ENCODE measurements around the gene GRWD1.

Gene GRWD1

DNA sequence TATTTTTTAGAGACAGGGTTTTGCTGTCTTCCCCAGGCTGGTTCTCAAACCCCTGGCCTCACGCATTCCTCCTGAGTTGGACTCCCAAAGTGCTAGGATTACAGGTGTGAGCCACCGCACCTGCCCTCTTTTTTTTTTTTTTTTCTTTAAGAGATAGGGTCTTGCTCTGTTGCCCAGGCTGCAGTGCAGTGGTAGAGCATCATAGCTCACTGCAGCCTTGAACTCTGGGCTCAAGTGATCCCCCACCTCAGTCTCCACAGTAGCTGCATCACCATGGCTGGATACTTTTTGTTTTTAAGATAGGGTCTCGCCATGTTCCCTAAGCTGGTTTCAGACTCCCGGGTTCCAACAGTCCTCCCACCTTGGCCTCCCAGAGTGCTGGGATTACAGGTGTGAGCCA lies 11.1 kb downstream of the GRWD1 start:
- DNase-seq (ENCODE audit: low spot score), result no peak

DNA sequence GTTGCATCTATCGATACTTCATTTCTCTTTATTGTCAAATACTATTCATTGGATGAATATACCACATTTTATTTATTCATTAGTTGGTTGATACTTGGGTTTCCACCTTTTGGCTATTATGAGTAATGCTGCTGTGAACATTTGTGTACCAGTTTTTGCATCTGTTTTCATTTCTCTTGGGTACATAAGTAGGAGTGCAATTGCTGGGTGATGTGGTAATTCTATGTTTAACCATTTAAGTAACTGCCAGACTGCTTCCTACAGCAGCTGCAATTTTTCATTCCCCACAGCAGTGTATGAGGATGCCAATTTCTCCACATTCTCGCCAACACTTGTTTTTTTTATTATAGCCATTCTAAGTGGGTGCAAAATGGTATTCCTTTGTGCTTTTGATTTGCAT lies 12.2 kb downstream of the GRWD1 start:
- DNase-seq (ENCODE audit: low spot score), result no peak

DNA sequence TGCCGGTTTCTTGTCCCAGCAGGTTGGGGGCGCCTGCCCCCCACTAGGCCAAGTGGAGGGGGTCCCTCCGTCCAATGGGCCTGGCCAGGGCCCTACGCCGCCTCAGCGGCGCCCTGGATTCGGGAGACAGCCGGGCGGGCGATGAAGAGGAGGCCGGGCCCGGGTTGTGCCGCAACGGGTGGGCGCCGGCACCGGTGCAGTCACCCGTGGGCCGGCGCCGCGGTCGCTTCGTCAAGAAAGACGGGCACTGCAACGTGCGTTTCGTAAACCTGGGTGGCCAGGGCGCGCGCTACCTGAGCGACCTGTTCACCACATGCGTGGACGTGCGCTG lies 15.8 kb downstream of the GRWD1 start:
- DNase-seq (ENCODE audit: low spot score), result no peak

DNA sequence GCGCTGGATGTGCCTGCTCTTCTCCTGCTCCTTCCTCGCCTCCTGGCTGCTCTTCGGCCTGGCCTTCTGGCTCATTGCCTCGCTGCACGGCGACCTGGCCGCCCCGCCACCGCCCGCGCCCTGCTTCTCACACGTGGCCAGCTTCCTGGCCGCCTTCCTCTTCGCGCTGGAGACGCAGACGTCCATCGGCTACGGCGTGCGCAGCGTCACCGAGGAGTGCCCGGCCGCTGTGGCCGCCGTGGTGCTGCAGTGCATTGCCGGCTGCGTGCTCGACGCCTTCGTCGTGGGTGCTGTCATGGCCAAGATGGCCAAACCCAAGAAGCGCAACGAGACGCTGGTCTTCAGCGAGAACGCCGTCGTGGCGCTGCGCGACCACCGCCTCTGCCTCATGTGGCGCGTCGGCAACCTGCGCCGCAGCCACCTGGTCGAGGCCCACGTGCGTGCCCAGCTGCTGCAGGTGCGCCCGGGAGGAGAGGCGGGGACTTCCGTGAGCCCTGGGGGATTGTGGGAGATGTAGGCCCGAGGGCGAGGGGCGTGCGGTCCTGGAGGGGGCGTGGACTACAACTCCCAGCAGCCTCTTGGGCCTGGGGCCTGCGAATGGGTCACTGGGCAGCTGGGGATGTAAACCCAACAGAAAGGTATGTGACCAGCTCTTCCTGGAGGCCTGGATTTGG lies 16.3 kb downstream of the GRWD1 start:
- DNase-seq (ENCODE audit: low spot score), result no peak

DNA sequence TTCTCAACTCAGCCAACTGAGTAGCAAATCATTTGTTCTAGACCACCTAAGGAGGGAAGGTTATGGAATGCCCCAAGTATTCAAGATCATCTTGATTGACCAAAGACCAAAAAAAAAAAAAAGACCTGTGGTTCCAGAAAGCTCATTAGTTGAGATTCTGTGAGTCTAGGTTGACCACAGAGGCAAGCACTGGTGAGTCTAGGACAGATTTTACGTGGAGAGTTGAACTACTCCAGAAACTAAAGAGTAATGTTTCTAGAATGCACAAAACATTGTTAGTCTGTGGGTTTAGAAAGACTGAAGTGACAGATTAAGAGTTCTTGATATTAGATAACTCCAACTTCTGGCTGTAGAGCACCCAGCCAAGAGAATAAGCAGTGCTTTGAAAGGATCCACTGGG lies 19.4 kb downstream of the GRWD1 start:
- no peak for DNase-seq (ENCODE audit: low spot score)

DNA sequence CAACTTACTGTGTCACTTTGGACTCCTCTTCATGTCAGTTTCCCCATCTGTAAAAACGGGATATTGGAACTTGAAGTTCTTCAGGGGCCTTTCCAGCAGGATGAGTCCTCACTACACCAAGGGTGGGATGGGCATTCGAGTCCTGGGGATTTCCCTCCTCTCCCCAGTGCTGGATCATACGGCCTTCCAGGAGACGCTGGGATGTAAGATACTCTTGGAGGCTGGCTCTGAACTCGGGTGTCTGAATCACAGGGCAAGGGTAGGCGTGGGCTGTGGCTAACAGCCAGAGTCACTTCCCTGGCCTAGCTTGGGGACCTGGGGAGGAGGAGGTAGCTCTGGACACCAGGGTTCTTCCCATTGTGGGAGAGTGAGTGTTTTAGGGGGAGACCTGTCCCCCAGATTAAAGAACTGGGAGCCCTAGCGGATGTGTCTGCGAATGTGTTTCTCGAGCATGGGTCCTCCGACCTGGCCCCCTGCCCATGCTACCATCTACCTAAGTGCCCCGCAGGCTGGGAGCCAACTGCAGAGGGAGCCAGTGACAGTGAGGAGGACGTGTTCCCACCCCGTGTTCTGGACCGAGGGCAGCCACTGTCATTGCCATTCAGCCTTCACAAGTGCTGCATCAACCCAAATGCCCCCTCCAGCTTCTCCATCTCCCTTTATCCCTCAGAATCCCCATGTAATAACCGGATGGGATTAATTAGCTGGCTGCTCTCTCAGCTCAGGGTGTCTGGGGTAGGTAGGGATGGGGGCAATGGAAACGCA lies 21.0 kb downstream of the GRWD1 start:
- no peak for DNase-seq (ENCODE audit: low spot score)

DNA sequence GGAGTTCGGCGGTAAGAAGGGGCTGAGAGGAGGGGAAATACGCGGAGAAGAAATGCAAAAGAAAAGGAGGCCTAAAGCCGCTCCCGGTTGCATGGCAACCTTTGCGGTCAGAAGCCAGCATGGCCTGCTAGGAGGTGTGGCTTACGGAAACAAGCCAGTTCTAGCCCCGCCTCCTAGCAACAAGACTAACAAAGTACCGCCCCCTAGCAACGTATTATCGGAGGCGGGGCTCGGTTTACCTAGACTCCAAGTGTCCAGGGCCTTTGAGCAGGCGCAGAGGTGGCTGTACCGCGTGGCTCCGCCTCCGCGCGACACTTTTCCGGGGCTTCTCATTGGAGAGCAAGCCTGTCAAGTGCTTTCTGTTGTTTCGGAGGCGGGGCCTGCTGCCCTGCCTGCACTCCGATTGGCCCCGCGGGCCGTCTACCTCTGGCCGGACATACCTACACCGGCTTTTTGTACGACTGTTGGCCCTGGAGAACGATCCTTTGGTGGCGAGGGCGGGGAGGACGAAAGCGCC lies 23.0 kb downstream of the GRWD1 start:
- peak; percentile 100 for DNase-seq (ENCODE audit: low spot score)

DNA sequence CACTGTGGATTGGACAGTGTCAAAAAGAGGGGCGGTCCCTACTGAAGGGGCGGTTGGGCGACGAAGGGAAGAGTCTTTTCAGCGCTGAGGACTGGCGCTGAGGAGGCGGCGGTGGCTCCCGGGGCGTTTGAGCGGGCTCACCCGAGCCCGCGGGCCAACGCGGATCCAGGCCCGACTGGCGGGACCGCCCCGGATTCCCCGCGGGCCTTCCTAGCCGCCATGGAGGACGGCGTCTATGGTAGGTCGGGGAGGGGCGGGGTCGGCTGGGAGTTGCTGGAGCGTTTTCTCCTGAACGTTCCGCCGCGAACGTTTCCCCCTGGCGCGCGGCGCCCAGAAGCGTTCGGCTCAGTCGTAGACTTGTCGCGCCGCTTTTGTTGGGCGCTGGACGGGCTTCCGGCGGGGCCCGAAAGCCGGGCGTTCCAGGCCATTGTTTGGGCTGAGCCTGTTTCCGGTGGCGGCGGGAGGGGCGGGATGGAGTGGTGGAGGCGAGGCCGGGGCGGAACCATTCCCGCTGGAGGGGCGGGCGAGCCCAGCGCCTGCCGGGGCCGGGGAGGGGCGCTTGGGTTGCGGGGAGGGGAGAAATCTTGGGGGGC lies 23.6 kb downstream of the GRWD1 start, which contains the start of gene CYTH2:
Gene CYTH2 (plus strand): TSS at position 81 of the 593 bp plus-strand sequence. CDS start 139 bp downstream, at position 220.
- DNase-seq (ENCODE audit: low spot score), result peak; percentile 66

DNA sequence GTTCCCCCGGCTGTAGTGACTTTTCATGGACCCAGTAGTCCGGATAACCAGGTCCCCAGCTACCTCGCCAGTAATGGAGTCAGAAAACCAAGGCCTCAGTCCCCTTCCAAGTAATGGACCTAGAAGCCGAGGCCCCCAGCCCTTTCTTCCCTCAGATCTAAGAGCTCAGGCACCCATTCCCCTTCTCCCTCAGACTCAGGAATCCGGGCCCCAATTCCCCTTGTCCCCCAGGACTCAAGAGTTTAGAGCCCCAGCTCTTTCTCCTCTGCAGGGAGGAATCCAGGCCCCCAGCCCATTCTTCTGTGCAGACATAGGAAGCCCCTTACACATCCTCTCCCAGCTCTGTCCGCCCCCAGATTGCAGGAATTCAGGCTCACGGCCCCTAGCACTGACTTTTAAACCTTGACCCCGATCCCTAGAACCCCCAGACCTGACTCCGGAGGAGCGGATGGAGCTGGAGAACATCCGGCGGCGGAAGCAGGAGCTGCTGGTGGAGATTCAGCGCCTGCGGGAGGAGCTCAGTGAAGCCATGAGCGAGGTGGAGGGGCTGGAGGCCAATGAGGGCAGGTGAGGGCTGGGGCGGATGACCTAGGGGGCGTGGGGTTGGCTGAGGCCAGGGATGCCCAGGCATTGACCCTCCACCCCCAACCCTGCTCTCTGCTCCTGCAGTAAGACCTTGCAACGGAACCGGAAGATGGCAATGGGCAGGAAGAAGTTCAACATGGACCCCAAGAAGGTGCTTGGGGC lies 24.3 kb downstream of the GRWD1 start:
- DNase-seq (ENCODE audit: low spot score), result no peak

DNA sequence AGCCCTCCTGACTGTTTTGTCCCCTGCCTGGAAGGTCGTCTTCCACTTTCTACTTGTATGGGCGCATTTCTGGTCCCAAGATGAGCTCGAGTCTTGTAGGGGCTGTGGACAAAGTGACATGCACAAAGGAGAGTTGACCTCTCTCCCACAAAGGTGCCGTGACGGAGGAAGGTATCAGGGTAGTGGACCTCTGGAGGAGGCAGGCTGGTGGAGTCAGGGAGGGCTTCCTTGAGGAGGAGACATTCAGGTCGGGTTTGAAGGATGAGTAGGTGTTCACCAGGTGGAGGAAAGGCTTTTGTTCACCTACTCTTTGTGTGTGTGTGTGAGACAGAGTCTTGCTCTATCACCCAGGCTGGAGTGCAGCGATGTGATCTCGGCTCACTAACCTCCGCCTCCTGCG lies 25.1 kb downstream of the GRWD1 start:
- no peak for DNase-seq (ENCODE audit: low spot score)

DNA sequence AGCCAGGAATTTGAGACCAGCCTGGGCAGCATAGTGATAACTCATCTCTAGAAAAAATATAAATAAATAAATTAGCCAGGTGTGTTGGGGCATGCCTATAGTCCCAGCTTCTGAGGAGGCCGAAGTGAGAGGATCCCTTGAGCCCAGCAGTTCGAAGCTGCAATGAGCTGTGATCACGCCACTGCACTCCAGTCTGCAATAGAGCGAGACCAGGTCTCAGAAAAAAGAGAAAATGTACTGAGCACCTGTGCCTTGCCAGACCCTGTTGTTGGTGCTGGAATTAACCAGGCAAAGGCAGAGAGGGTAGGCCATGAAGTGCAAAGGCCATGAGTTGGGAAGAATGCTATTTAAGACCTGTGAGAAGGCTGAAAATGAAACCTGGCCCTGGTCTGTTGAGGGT lies 26.1 kb downstream of the GRWD1 start:
- DNase-seq (ENCODE audit: low spot score), result no peak

DNA sequence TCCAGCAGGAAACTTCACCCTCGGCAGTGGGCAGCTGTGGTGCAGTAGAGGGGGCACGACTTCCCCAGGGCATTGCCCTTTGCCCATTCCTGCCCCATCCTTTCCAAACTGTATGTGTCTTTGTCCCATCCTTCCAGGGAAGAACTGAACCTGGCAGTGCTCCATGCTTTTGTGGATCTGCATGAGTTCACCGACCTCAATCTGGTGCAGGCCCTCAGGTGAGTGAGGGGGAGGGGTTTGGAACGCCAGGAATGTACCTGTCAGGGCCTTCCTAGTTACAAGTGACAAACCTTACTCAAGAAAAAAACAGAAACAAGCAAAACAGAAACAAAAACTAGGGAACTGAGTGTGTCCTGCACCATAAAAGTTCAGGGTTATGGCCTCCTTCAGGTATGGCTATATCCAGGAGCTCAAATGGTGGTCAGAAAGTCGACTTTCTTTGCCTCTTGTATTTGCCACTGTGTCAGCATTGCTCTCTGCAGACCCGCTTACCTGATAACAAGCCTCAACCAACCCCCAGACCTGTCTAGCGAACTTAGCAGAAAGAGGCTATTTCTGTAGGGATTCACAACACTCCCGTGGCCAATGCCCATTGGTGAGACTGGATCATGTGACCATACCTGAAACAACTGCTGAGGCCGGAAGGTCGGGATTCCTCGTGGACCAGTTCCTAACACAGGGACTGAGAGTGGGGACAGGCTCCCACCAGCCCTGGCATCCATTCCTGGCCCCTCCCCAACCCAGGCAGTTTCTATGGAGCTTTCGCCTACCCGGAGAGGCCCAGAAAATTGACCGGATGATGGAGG lies 27.6 kb downstream of the GRWD1 start:
- no peak for DNase-seq (ENCODE audit: low spot score)

DNA sequence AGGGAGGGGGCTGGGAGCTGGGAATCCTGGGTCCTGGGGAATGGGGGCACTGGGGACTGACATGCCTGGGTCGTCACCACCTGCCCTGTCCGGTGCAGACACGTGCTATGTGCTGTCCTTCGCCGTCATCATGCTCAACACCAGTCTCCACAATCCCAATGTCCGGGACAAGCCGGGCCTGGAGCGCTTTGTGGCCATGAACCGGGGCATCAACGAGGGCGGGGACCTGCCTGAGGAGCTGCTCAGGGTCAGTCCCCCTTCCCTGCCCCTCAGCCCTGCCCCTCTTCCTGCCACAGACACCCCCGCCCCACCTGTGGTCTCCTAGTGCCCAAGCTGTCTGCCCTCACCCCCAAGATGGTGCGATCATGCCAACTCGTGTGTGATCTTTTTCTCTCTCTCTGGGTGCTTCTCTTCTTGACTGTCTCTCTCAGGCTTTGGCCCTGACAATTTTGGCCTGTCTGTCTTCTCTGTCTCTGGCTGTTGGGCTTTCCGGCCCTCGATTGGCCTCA lies 28.4 kb downstream of the GRWD1 start:
- DNase-seq (ENCODE audit: low spot score), result no peak

DNA sequence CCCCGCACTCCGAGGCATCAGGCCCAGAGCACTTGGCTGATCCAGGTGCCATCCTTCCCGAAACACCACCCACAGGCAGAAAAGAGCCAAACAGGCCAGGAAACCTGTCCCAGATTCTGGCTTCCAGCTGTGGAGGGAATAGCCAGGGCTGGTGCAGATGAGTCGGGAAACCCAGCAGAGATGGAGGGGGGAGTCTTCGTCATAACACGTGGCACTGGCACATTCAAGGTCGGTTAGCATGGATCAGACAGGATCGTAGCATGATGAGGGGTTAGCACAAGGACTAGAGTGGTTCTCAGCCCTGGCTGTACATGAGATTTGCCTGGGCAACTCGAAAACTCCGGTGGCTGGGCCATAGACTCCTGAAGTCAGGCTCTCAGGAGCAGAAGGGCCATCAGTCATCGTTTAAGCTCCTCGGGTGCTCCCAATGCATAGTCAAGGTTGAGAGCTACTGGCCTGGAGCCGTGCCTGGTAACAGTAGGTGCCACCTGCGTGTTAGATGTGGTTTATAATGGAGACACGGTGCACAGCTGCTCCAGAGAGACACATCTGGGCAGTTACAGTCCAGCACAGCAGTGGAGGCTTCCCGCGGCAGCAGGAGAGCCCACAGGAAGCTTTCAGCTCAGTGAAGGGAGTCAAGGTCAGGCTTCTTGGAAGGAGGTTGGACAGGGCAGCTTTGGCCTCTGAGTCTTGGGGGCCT lies 29.7 kb downstream of the GRWD1 start:
- DNase-seq (ENCODE audit: low spot score), result no peak

DNA sequence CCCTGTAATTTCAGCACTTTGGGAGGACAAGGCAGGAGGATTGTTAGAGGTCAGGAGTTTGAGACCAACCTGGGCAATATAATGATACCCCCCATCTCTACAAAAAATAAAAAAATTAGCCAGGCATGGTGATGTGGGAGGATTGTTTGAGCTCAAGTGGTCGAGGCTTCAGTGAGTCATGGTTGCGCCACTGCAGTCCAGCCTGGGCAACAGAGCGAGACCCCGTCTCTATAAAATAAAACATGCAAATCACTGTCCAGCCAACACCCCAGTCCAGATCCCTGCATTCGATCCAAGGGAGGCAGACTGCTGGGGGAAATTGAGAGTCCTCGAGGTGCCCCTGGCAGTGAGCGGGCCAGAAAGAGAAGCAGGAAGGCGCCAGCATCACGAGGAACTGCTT lies 30.4 kb downstream of the GRWD1 start:
- DNase-seq (ENCODE audit: low spot score), result no peak

DNA sequence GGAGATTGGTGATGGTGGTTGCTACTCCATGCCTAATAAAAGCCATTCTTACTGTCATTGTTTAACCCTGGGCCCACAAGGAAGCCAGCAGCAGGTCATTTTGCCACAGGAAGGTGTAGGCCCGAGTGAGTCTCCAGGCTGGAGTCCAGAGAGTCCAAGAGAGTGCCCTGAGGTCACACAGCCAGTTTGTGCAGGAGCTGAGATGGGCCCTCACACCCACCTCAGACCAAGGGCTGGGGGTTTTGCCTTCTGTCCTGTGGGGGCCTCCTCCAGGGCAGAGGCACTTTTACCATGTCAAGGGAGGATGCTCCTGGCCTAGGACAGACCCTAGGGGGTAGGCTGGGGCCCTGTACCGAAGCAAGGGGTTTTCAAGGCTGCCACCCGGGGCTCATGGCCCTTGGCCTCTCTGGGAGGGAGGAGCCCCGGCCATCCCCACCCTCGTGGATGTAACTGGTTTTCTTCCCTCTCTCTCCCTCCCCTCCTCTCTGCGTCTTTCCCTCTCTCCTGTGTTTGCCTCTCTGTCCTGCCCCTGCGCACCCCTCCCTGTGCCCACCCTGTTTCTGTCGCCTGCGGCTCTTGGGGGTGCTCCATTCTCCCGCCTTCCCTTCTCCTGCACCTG lies 31.4 kb downstream of the GRWD1 start:
- DNase-seq (ENCODE audit: low spot score), result no peak

DNA sequence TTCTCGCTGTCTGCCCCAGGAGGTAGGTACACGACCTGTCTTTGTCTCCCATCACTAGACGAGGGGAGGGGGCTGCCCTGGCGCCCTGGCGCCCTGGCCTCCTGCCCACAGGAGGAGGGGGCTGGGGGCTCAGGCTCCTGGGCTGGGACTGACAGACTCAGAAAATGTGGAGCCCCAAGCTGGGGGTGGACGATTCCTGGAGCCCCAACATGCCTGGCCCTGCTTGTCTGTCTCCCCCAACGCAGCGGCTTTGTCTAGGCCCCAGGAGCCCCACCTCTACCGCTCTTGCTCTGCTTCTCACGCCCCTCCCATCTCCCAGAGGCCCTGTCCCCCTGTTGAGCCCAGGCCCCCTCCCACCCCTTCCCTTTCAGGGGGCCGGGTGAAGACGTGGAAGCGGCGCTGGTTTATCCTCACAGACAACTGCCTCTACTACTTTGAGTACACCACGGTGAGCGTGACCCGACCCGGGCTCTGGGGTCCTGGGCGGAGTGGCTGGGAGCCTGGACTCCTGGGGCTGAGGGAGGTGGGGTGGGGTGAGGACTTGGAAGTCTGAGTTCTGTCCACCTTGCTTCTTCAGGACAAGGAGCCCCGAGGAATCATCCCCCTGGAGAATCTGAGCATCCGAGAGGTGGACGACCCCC lies 32.0 kb downstream of the GRWD1 start:
- no peak for DNase-seq (ENCODE audit: low spot score)

DNA sequence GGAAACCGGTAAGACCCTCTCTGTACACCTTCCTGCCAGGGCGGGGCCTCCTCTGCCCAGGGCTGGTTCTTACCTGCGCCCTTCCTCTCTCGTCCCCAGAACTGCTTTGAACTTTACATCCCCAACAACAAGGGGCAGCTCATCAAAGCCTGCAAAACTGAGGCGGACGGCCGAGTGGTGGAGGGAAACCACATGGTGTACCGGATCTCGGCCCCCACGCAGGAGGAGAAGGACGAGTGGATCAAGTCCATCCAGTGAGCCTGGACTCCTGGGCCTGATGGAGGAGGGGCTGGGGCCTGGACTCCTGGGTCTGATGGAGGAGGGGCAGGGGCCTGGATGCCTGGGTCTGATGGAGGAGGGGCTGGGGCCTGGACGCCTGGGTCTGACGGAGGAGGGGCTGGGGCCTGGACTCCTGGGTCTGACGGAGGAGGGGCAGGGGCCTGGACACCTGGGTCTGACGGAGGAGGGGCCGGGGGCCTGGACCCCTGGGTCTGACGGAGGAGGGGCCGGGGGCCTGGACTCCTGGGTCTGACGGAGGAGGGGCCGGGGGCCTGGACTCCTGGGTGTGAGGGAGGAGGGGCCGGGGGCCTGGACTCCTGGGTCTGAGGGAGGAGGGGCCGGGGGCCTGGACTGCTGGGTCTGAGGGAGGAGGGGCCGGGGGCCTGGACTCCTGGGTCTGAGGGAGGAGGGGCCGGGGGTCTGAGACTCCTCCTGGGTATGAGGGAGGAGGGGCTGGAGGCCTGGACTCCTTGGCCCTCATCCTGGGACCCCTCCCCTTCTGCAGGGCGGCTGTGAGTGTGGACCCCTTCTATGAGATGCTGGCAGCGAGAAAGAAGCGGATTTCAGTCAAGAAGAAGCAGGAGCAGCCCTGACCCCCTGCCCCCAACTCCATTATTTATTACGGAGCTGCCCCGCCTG lies 32.8 kb downstream of the GRWD1 start:
- no peak for DNase-seq (ENCODE audit: low spot score)

DNA sequence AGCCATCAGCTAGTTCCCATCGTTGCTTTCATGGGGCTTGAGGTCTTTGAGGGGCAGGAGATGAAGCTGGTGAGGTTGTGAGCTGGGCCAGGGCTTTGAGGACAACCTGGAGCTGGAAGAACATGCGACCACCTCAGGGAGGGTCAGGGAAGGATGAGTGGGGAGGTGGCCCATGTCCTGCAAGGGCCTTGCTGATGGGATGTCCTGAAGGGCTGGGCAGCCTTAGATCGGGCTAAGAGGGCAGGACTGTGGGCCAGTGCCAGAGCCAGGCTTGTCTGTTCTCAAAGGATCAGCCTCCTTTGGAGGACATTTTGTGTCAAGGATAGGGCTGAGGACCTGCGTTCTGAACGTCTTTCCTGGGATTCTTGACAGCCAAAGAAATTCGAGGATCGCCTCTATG lies 33.9 kb downstream of the GRWD1 start:
- DNase-seq (ENCODE audit: low spot score), result no peak

Measured in cerebellar cortex (tissue), 1 donor.